WTC11 (cell line): ENCODE data around the gene PRKCQ. TPM values are rescaled to one million over a fixed set of nuclear protein-coding genes. Genes with fewer than 3 reads are reported as not detected.

Experiments used
- ATAC-seq: fragments of 200-7000 bp; cut with Tn5 transposase; 2 replicates; pipeline ENCODE4 v1.10.0; 2021; ENCODE audit warnings: mild to moderate bottlenecking, moderate library complexity
- CTCF ChIA-PET: fragments of 300-600 bp; sonication (Branson Sonifier 250); formaldehyde crosslinking; loops from one replicate; lab custom pipeline; 2021; ENCODE audit warnings: antibody characterized with exemption; lab: Charles Lee
- POLR2A ChIA-PET: fragments of 350-600 bp; sonication (Branson Sonifier 250); formaldehyde crosslinking; loops from one replicate; lab custom pipeline; 2021; ENCODE audit warnings: antibody characterized with exemption; lab: Charles Lee
- DNase-seq: peaks from one replicate; pipeline ENCODE4 v3.0.0; 2021; ENCODE audit warnings: low spot score
- H3K27ac Mint-ChIP-seq: 2 replicates; pipeline ENCODE4 v1.8.0; 2021; ENCODE audit warnings: mixed read lengths
- H3K27me3 Mint-ChIP-seq: 2 replicates; pipeline ENCODE4 v1.8.0; 2021; ENCODE audit warnings: low read depth, mild to moderate bottlenecking, moderate library complexity, mixed read lengths
- H3K36me3 Mint-ChIP-seq: 2 replicates; pipeline ENCODE4 v1.8.0; 2021; ENCODE audit warnings: mixed read lengths
- H3K4me1 Mint-ChIP-seq: 2 replicates; pipeline ENCODE4 v1.8.0; 2022; ENCODE audit warnings: mixed read lengths
- H3K4me3 Mint-ChIP-seq: 2 replicates; pipeline ENCODE4 v1.8.0; 2021; ENCODE audit warnings: mild to moderate bottlenecking, moderate library complexity, mixed read lengths
- H3K9me3 Mint-ChIP-seq: 2 replicates; pipeline ENCODE4 v1.8.0; 2021; ENCODE audit warnings: mixed read lengths
- ATF1 ChIP-seq: sonication (generic); formaldehyde crosslinking; IDR thresholded peaks from 2 replicates; pipeline ENCODE4 v1.8.1; 2023; ENCODE audit warnings: mild to moderate bottlenecking, moderate library complexity, missing genetic modification reagents
- CBFB ChIP-seq: sonication (generic); formaldehyde crosslinking; IDR thresholded peaks from 2 replicates; pipeline ENCODE4 v1.8.1; 2022; ENCODE audit warnings: mild to moderate bottlenecking, low read depth, missing genetic modification reagents
- ESRRA ChIP-seq: sonication (generic); formaldehyde crosslinking; IDR thresholded peaks from 2 replicates; pipeline ENCODE4 v1.8.1; 2022; ENCODE audit warnings: mild to moderate bottlenecking, missing genetic modification reagents, borderline replicate concordance
- GABPB1 ChIP-seq: sonication (generic); formaldehyde crosslinking; IDR thresholded peaks from 2 replicates; pipeline ENCODE4 v1.8.1; 2023; ENCODE audit warnings: mild to moderate bottlenecking, missing genetic modification reagents
- IRF2 ChIP-seq: sonication (generic); formaldehyde crosslinking; IDR thresholded peaks from 2 replicates; pipeline ENCODE4 v1.8.0; 2022; ENCODE audit warnings: low read depth, missing genetic modification reagents, borderline replicate concordance
- JUN ChIP-seq: sonication (generic); formaldehyde crosslinking; IDR thresholded peaks from 2 replicates; pipeline ENCODE4 v1.8.0; 2023; ENCODE audit warnings: mild to moderate bottlenecking, missing genetic modification reagents
- NFE2L1 ChIP-seq: sonication (generic); formaldehyde crosslinking; IDR thresholded peaks from 2 replicates; pipeline ENCODE4 v1.8.1; 2023; ENCODE audit warnings: missing genetic modification reagents
- PRRX2 ChIP-seq: fragments of 250-450 bp; sonication (Bioruptor Pico); IDR thresholded peaks from 2 replicates; pipeline ENCODE4 v1.8.0; 2021; ENCODE audit warnings: mild to moderate bottlenecking
- SP1 ChIP-seq: sonication (generic); formaldehyde crosslinking; conservative IDR thresholded peaks from 2 replicates; pipeline ENCODE4 v1.8.1; 2022; ENCODE audit warnings: missing genetic modification reagents
- ZNF671 ChIP-seq: fragments of 250-450 bp; sonication (Bioruptor Pico); IDR thresholded peaks from 2 replicates; pipeline ENCODE4 v1.8.0; 2021; ENCODE audit warnings: mild to moderate bottlenecking
- total RNA-seq: library from RNA; stranded (reverse); gene quantifications from 3 replicates; pipeline ENCODE4 v1.2.3, GENCODE V29; 2021
- TF ChIP-seq, protein P1 (sequence below): fragments of 250-450 bp; sonication (Bioruptor Pico); IDR thresholded peaks from 2 replicates; pipeline ENCODE4 v1.8.0; 2021; ENCODE audit warnings: mild to moderate bottlenecking
- TF ChIP-seq, protein P2 (sequence below): fragments of 250-450 bp; sonication (Bioruptor Pico); conservative IDR thresholded peaks from 2 replicates; pipeline ENCODE4 v1.9.0; 2021; ENCODE audit warnings: mild to moderate bottlenecking
- TF ChIP-seq, protein P3 (sequence below): sonication (generic); formaldehyde crosslinking; IDR thresholded peaks from 2 replicates; pipeline ENCODE4 v1.8.1; 2022; ENCODE audit warnings: low read depth, missing genetic modification reagents, borderline replicate concordance
- TF ChIP-seq, protein P4 (sequence below): fragments of 200-600 bp; IDR thresholded peaks from 2 replicates; pipeline ENCODE4 v1.8.0; 2022; ENCODE audit warnings: antibody characterized with exemption

The PRKCQ gene
- total RNA-seq, 1 experiment from 2014 or later, result 8.7 TPM

DNA sequence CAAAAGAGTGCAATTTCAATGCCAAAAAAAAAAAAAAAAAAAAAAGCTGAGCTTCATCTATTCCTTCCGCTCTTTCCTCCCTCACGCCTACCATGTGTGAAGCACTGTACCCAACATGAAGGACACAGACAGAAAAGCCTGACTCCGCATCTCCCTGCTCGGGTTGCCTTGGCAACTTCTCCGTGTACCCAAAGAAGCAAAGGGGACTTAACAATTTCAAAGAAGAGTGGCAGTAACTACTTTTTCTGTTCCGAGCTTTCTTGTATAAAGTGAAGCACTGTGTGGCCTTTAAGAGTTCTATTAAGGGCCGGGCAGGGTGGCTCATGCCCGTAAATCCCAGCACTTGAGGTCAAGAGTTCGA, 177.7 kb downstream of the PRKCQ start:
- Mint-ChIP-seq H3K4me1 (peaks cover 29% of the 10 kb centered on the region), H3K4me3 (no peak overlapping the region), H3K36me3 (no peaks in the 10 kb centered on the region), H3K27me3 (peaks cover 2% of the 10 kb centered on the region; the same call in 1 of the 2 replicates), H3K9me3 (no peaks in the 10 kb centered on the region), H3K27ac (no peak overlapping the region)
- no peak for TF ChIP-seq CBFB (CRISPR knock-in tag)
- no peak for TF ChIP-seq PRRX2
- no peak for TF ChIP-seq SP1
- TF ChIP-seq ESRRA (CRISPR knock-in tag), result no peak
- TF ChIP-seq, protein P1, sequence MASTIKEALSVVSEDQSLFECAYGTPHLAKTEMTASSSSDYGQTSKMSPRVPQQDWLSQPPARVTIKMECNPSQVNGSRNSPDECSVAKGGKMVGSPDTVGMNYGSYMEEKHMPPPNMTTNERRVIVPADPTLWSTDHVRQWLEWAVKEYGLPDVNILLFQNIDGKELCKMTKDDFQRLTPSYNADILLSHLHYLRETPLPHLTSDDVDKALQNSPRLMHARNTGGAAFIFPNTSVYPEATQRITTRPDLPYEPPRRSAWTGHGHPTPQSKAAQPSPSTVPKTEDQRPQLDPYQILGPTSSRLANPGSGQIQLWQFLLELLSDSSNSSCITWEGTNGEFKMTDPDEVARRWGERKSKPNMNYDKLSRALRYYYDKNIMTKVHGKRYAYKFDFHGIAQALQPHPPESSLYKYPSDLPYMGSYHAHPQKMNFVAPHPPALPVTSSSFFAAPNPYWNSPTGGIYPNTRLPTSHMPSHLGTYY (CRISPR knock-in tag), result no peak
- TF ChIP-seq ATF1 (CRISPR knock-in tag), result no peak
- no peak for TF ChIP-seq NFE2L1 (CRISPR knock-in tag)
- TF ChIP-seq JUN, result no peak
- no peak for TF ChIP-seq ZNF671 (CRISPR knock-in tag)
- TF ChIP-seq, protein P2, sequence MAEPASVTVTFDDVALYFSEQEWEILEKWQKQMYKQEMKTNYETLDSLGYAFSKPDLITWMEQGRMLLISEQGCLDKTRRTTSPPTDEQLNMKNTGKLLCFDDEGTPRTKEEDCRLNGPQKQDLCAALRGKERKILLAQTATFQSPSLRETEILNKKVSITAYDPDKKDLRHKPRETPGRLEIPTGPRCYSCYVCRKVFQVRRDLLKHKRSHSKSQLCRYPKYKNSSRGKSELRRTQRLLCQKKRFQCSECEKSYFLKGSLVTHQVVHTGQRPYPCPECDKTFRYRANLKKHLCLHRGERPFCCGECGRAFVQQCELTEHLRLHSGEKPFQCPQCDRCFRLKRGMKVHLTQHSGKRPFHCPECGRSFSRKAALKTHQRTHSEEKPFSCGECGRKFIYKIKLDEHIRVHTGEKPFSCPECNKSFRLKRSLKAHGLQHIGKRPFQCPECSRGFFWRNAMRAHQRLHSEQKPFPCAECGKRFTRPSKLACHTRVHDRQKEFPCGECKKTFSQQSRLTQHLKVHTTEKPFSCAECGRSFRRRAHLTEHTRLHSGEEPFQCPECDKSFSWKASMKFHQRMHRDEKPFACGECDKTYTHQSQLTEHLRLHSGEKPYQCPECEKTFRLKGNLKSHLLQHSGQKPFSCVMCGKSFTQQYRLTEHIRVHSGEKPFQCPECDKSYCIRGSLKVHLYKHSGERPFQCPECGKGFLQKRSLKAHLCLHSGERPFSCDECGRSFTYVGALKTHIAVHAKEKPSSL (CRISPR knock-in tag), result no peak
- no peak for TF ChIP-seq IRF2
- ATAC-seq, result no peak
- POLR2A ChIA-PET, result interaction anchor here (2.5 kb wide), 1 partner anchor 200 kb away, joined by 33 read pairs; the partner anchor contains the start of gene PFKFB3
- CTCF ChIA-PET, result interaction anchor here (0.6 to 4.0 kb wide), 84 partner anchors 8 to 711 kb away, joined by 3 to 160 read pairs (median 6); partner anchors contain the start of genes ANKRD16, FBH1 and PFKFB3
- DNase-seq, result no peak

DNA sequence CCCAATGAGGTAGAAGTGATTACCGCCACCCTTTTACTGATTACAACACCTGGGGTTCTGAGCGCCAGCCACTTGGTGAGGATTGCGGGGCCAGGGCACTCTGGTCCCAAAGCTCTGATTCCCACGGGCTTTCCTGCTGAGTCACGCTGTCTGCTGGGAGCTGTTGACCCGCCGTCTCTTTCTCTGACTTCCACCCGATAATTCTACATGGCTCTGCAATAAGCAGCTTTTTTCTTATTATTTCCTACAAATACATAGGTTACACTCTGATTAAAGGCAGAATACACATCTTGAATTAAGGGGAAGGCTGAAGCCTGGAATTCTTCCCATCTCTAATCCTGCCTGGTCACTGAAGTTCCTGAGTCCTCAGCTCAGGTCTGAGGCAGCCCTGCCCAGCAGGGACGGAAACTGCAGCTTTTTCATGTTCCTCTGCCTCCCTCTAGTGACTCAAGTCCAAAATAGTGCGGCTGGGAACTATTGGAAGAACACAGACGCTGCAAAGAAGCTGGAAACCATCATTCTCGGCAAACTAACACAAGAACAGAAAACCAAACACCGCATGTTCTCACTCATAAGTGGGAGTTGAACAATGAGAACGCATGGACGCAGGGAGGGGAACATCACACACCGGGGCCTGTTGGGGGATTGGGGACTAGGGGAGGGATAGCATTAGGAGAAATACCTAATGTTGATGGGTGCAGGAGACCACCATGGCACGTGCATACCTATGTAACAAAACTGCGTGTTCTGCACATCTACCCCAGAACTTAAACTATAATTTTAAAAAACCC, 178.3 kb downstream of the PRKCQ start:
- Mint-ChIP-seq H3K27me3 (no peaks in the 10 kb centered on the region; the same call in 1 of the 2 replicates), H3K36me3 (no peaks in the 10 kb centered on the region), H3K9me3 (no peaks in the 10 kb centered on the region), H3K4me3 (peak overlapping the region; percentile 42), H3K27ac (peak overlapping the region; percentile 38; the same call in 1 of the 2 replicates), H3K4me1 (peaks cover 28% of the 10 kb centered on the region)
- POLR2A ChIA-PET, result interaction anchor here (0.6 to 2.5 kb wide), 3 partner anchors 199 to 328 kb away, joined by 3 to 33 read pairs (median 4); partner anchors contain the start of gene PFKFB3
- CTCF ChIA-PET, result interaction anchor here (0.5 to 4.0 kb wide), 92 partner anchors 9 to 1009 kb away, joined by 3 to 160 read pairs (median 5); partner anchors contain the start of genes ANKRD16, FBH1, PFKFB3 and SFMBT2
- TF ChIP-seq NFE2L1 (CRISPR knock-in tag) (peak; percentile 64; the same call in 1 of the 2 replicates), GABPB1 (CRISPR knock-in tag) (no peak)
- TF ChIP-seq, protein P3, sequence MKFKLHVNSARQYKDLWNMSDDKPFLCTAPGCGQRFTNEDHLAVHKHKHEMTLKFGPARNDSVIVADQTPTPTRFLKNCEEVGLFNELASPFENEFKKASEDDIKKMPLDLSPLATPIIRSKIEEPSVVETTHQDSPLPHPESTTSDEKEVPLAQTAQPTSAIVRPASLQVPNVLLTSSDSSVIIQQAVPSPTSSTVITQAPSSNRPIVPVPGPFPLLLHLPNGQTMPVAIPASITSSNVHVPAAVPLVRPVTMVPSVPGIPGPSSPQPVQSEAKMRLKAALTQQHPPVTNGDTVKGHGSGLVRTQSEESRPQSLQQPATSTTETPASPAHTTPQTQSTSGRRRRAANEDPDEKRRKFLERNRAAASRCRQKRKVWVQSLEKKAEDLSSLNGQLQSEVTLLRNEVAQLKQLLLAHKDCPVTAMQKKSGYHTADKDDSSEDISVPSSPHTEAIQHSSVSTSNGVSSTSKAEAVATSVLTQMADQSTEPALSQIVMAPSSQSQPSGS (CRISPR knock-in tag), result no peak
- TF ChIP-seq, protein P4, sequence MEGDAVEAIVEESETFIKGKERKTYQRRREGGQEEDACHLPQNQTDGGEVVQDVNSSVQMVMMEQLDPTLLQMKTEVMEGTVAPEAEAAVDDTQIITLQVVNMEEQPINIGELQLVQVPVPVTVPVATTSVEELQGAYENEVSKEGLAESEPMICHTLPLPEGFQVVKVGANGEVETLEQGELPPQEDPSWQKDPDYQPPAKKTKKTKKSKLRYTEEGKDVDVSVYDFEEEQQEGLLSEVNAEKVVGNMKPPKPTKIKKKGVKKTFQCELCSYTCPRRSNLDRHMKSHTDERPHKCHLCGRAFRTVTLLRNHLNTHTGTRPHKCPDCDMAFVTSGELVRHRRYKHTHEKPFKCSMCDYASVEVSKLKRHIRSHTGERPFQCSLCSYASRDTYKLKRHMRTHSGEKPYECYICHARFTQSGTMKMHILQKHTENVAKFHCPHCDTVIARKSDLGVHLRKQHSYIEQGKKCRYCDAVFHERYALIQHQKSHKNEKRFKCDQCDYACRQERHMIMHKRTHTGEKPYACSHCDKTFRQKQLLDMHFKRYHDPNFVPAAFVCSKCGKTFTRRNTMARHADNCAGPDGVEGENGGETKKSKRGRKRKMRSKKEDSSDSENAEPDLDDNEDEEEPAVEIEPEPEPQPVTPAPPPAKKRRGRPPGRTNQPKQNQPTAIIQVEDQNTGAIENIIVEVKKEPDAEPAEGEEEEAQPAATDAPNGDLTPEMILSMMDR, result peak; percentile 62
- DNase-seq (peak; percentile 74), ATAC-seq (peak; percentile 95)
